GM19193 (cell line): ENCODE results near the gene SENP8.

Experiments used
- POLR2A ChIP-seq: IDR thresholded peaks from 4 replicates; pipeline ENCODE4 v1.6.1; 2011; ENCODE audit not compliant: insufficient read depth, insufficient read length; ENCODE audit errors: extremely low read depth

SENP8 gene

DNA sequence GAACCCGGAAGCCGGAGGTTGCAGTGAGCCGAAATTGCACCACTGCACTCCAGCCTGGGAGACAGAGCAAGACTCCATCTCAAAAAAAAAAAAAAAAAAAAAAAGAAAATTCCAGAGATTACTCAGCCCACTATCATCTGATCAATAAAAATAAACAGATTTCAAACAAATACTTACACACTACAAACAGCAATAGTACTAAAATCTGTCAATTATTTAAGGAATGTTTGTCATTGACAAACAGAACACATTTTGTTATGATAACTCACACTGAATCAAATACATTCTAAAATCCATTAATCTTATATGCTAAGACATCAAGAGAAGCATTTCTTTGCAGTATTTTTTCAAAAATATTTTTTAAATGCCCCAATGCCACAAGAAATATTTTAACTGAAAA lies 7.8 kb upstream of the SENP8 start:
- no peak for TF ChIP-seq POLR2A

DNA sequence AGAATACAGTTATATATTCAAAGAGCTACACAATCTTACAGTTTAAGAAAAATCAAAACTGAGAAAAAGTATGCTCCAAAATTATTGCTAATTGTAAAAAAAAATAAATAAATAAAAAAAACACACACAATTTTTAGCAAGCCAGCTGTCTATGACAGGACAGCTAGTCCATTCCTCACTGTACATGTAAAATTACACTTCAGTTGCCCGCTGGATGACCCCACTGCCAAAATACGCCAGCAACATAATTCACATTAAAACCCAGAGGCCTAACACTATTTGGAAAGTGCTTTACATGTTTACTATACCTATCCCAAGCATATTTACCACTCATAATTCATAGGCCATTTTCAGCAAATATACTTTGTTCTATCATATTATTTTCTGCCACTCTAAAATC lies 6.1 kb upstream of the SENP8 start:
- no peak for TF ChIP-seq POLR2A

- no peak for TF ChIP-seq POLR2A
Measured at GRCh38 chr15:72112805-72113204, 5.4 kb upstream of the SENP8 start.

- TF ChIP-seq POLR2A = no peak
Measured at GRCh38 chr15:72113347-72114031, 4.7 kb upstream of the SENP8 start.

GRCh38 chr15:72116731-72117485 lies 1.3 kb upstream of the SENP8 start:
- no peak for TF ChIP-seq POLR2A

- no peak for TF ChIP-seq POLR2A
Measured at GRCh38 chr15:72117486-72118016, 652 bp upstream of the SENP8 start.

GRCh38 chr15:72124218-72124617 lies 6.0 kb downstream of the SENP8 start:
- TF ChIP-seq POLR2A = no peak

GRCh38 chr15:72127724-72128322 lies 9.6 kb downstream of the SENP8 start:
- no peak for TF ChIP-seq POLR2A

- TF ChIP-seq POLR2A = no peak
Measured at GRCh38 chr15:72128359-72128758, 10.2 kb downstream of the SENP8 start.

GRCh38 chr15:72130272-72130671 lies 12.1 kb downstream of the SENP8 start:
- TF ChIP-seq POLR2A = no peak

- TF ChIP-seq POLR2A = no peak
Measured at GRCh38 chr15:72131922-72132321, 13.7 kb downstream of the SENP8 start.

- TF ChIP-seq POLR2A = no peak
Measured at GRCh38 chr15:72133211-72133610, 15.0 kb downstream of the SENP8 start.

DNA sequence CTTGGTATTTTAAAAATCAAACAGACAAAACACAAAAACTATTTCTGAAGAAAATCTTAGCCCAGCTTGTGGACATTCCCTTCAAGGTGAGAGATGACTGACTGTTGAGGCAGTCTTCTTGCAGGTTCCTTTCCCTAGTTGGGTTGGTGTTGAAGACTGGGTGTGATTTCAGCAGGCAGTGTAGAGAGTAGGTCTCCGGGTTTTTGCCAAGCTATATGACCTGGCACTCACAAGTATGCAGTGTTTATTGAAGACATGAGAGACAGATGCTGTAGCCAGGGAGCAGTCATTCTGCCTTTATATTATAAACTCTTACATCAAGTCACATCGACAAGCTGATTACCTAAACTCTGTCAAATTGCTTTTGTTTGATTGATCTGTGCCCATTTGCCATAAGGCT lies 17.5 kb downstream of the SENP8 start:
- no peak for TF ChIP-seq POLR2A

- no peak for TF ChIP-seq POLR2A
Measured at GRCh38 chr15:72136170-72137051, 18.2 kb downstream of the SENP8 start.

DNA sequence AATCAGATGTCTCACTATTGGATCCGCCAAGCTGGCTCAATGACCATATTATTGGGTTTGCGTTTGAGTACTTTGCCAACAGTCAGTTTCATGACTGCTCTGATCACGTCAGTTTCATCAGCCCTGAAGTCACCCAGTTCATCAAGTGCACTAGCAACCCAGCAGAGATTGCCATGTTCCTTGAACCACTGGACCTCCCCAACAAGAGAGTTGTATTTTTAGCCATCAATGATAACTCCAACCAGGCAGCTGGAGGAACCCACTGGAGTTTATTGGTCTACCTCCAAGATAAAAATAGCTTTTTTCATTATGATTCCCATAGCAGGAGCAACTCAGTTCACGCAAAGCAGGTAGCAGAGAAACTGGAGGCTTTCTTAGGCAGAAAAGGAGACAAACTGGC lies 21.5 kb downstream of the SENP8 start:
- no peak for TF ChIP-seq POLR2A
